ENCODE results near the gene CORIN.
"Not testable (repeated sequence)": the region's sequence is repeated elsewhere in the genome, so short reads cannot be mapped to it uniquely, and the experiment has no call there.

The CORIN gene

DNA sequence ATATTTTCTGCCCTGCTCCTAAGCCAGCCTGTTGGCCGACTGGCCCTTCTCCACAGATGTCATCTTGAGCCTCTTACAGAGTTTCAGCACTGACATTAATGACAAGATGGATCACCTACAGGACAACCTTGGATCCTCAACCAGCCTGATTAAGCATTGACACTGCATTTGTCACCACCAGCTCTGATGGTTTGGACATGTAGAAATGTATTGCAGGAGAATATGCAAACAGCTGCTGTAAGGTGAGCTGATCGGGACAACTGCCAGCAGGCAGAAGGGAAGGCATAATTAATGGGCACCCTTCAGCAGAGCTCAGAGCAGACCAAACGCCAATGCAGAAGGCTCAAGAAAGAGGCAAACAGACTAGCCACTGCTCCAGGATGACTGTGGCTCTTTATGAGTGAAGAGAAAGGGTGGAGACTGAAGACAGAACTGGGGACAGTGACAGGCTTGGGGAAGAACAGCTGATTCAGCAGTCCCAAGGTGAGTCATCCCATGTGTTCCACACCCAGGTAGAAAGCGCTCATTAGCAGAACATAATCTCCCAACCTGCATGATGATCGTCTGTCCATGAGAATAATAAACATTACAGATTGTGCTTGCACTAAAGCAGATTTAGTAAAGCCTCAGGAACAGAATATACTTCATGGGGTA, 6.7 kb downstream of the CORIN start:
- DNase-seq, result no peak

DNA sequence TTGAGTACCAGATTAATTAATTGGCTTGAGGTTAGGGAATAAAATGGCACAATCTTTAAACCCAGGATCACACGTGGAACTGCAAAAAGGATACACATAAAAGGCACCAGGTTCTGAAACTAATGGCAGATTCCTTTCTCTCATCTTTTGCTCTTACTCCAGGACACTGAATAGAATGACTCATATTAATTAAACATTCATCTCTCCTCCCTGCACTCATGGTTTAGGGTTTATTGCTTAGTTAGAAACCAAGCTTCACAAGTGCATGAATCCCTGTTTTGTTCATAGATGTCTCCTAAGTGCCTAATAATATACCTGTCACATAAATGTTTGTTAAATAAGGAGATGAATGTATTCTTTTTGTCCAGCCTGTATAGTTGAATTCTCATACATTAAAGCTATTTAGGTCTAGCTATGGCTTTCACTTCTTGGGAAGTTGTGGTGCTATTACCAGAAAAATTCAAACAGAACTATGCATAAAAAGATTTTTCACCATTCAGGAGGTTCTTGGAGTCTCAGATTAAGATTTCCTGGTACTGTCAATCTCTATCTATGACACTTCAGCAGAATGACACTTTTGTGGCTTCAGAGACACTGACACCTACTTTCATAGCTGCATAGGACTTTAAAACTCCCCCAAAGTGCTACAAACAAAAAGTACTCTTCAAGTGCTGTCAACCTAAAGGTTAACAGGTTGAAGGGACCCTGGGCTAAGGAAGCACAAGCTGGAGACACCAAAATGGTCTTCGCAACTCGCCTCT, 7.4 kb downstream of the CORIN start:
- DNase-seq, result no peak

DNA sequence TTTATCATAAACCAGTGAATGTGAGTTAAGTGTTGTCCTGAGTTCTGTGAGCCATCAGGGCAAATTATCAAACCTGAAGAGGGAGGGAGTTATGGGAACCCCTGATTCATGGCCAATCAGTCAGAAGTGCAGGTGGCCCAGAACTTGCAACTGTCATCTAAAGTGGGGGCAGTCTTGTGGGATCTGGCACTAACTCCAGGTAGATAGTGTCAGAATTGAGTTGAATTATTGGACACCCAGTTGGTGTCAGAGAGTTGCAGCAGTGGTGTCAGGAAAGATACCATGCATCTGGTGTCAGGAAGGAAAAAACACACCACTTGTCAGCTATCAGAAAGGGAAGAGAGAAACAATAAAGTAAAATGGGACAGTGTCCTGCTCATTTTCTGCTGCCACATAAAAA, 8.4 kb downstream of the CORIN start:
- DNase-seq, result no peak

DNA sequence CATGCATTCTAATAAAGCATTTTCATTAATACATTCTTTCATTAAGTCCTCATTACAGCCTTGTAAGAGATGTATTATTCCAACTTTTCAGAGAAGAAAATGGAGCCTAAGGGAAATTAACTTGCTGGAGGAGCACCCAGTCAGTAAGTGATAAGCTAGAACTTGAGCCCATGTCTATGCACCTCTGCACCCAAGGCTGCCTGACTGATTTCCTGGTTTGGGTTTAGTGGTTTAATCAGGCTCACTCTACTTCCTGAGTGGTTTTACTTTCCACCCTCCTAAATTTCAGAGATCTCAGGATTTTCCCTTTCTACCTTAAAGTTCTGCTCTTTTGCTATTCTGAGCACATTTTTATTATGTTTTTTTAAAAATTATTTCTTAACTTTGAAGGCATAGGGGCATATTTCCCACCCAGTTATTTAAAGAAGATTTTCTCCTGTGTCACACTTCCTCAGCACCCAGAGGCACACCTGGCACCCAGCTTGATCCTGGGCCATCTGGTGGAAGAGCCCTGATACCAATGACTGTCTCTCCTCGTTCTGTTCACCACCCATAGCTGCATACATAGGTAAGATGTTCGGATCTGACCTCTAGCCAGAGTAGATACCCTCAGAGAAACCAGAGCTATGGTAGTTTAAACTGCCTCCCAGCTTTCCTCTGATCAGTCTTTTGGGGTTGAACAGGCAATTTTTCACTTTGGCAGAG, 10.4 kb downstream of the CORIN start:
- DNase-seq, result no peak

DNA sequence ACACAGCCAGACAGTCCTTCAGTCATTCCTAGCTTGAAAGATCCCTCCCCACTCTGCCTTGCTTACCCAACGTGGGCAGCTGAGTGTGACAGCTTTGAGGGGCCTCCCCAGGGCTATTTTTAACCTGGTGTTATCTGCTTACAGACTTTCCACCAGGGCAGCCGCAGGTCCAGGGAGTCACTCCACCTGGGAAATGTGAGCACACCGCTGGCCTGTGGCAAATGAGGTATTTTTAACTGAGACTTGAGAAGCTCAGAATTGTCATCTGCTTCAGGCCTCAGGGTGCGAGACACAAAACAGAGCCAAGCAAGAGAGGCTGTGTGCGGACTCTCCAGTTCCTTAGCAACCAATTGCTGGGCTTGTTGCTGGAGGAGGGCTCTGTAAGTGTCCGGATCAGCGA, 13.0 kb downstream of the CORIN start:
- DNase-seq, result no peak

DNA sequence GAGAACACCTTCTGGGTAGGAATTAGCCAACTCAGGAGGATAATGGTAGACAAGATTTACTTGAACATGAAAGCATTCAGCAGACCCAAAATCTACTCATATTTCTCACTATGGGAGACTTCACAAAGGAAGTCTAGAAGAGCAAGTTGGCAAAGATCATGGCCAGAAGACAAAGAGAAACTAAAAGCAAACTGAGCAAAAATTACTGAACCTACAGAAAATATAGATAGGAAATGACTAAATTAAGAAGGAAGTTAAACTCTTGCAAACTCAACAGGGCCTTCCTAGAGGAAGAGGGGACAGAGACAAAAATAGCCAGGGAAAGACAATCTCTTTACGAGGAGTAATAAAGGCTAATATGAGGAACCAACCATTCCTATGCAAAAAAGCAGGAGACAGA, 18.7 kb downstream of the CORIN start:
- no peak for DNase-seq

DNA sequence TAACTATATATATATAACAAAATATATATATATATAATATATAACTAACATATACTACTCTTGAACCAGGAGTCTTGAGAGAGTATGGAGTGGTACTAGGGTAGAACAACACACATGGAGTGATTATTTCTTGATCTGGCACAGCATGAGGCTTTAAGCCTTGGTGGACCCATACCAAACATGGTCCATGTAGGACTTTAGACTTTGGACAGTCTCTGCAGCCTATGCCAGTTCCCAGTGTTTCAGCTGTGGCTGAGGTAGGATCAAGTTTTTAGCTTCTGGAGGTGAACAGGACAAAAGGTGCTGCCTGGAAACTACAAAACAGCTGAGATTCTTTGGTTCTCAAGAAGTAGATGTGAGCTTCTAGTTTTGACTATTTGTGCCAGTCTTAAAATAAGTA, 20.6 kb downstream of the CORIN start:
- DNase-seq, result no peak

DNA sequence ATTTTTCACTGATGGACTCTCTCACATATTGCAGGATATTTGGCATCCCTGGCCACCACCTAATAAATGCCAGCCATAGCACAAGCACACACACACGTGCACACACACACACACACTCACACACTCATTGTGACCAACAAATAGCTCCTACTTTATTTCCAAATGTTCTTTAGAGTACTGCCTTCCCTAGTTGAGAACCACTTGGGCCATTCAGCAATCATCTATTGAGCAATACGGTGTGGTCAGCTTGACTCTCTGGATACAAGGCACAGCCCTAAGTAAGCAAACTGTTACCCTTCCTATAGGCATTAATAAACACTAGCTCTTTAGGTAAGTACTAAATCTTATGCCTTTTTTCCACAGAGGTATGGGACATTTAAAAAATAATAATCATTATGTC, 21.1 kb downstream of the CORIN start:
- DNase-seq, result no peak

DNA sequence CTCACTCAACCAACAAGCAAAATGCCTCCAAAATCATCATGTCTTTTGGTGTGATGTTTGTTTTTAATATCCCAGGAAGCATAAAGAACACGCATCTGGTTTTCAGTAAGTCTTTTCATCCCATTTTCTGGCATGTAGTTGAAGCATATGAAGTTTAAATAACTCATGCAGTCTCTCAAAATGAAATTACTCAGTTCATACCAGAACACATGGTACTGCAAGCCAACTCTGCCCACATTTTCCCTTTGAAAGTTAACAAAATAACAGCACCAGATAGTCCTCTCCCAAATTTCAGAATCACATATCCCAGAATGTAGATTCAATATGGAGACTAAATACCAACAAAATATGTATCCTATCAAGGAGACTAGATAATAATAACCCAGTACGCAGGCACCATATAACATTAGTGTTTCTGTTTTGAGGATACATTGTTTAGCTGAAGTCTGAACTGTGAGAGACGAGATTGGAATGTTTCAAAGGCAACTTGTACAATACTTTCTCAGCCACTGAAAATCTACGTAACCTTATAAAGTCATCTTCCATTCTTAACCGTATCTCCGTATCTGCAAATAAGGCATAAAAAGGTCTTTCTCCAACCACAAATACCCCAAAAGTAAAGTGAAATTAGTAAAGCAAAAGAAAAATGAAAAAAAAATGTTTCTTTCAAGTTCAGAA, 23.1 kb downstream of the CORIN start:
- no peak for DNase-seq

DNA sequence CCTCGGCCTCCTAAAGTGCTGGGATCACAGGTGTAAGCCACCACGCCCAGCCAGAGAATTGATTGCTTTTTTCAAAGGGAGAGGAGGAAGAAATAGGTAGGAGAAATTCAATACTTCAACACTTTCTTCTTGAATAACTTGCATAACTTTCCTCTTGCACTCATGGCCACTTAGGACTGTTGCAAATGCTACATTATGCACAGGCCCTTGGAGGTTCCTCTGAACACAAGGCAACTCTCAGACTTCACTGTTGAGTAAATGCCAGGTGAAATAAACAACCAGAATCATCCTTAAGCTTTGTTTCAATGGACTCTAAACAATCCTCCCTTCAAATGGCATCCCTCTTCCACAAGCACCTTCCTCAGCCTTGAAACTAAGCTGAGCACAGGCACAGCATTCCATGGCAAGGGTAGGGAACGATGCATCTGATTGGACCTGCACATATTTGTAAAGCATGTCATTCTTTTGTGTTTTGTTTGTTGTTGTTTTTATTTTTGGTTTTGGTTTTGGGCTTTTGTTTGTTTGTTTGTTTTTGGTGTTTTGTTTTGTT, 28.1 kb downstream of the CORIN start:
- DNase-seq, result no peak

DNA sequence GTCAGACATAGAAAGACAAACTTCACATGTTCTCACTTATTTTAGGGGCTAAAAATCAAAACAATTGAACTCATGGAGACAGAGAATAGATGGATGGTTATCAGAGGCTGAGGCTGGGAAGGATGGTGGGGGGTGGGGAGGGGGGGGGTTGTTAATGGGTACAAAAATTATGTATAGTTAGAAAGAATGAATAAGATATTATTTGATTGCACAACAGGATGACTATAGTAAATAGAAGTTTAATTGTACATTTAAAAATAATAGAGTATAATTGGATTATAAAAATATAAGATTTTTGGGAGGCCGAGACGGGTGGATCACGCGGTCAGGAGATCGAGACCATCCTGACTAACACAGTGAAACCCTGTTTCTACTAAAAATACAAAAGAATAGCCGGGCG, 33.3 kb downstream of the CORIN start:
- no peak for DNase-seq

DNA sequence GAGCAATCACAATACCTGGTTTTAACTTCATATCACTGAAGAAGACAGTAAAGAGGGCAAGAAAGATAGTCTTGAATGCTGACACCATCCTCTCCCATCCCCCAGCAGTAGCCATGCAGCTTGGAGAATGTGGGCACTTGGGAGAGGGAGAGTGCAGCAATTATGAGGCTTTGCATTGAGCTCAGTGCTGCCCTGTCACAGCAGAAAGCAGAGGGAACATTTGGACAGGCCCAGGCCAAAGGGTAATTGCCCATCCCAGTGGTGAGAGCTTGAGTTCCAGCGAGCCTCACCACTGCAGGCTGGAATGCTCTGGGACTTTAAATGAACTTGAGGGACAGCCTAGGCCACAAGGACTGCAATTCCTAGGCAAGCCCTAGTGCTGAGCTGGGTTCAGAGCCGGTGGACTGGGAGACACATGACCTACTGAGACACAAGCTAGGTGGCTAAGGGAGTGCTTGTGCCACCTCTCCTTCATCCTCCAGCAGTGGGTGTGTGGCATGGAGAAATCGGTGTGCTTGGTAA, 36.3 kb downstream of the CORIN start:
- no peak for DNase-seq

DNA sequence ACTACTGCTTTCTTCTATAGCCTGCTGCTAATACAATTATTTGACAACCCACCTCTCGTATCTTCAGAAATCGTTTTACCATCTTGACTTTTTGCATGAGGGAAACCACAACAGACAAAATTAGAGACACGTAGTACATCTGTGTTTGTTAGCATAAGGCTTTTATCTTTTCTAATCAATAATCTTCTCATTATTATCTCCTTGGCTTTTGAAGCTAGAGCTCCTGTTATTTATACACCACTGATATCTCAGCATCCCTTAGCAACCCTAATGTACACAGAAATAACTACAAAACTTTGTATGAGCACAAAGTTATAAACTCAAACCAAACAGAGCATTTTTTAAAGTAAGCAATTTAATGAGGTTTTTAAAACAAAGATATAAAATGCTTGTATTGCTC, 39.7 kb downstream of the CORIN start:
- no peak for DNase-seq

DNA sequence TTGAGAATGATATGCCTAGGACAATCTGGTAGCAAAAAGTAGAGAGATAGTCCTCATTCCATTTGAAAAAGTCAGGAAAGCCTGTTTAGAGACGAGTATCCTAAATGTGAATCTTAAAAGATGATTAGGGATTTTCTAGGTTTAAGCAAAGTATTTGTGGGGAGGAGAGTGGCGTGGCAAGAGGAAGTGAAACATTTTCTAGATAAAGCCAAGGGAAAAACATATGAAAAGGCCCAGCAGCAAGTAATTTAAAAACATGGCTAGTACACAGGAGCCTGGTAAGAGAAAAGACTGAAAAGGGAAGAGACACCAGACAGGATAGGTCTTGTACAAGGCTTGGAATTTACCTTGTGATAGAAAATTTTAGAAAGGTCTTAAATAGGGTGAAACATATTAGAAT, 45.9 kb downstream of the CORIN start:
- DNase-seq, result no peak

DNA sequence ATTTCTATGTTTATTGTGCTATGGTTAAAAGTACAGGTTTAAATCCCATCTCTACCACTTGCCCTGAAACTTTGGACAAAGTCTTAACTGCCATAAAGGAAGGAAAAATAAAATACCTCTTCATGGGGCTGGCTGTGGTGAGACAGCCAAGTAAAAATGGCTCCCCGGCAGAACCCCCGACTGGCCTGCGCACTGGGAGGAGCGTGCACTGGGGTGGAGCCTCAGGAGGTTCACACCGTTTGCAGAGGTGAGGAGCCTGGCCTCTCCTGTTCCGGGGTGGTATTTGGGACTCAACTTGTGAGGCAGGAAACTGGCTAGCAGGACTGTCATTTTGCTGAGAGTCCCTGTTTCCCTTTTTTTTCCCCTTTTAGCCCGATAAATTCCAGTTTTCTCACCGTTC, 47.8 kb downstream of the CORIN start:
- no peak for DNase-seq

DNA sequence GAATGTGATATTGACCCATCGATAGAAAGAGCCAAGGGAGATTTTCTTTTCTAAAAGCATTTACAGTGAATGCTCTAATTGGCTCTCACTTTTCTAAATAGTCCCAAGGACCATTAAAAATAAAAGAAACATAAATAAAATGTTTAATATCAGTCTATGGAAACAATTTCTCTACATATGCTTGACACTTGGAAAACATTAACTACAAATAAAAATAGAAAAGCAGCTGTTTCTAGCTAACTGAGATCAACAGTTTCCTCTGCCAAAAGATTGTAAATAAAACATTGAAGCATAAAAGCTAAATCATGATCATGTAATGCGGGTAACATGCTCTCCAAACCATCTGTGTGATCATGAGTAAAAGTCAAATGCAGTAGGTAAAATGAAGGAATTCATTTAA, 49.7 kb downstream of the CORIN start:
- no peak for DNase-seq

DNA sequence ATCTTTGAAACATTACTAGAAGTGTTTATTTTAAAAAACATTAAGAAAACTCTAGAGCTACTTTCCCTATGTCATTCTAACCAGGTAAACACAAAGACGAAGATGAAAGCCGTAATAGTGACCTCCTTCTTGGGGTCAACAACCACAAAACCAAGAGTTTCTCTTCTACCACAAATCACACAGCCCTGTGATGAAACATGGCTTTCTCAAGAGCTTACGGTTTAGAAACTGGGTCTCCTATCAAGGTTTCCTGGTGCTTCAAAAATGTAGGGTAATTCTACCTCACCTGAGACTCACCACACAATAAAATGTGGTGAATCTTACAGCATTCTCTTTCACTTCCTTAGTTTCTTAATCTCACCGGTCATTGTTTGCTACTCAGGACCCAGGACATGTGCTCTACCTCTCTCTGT, 50.9 kb downstream of the CORIN start:
- no peak for DNase-seq

DNA sequence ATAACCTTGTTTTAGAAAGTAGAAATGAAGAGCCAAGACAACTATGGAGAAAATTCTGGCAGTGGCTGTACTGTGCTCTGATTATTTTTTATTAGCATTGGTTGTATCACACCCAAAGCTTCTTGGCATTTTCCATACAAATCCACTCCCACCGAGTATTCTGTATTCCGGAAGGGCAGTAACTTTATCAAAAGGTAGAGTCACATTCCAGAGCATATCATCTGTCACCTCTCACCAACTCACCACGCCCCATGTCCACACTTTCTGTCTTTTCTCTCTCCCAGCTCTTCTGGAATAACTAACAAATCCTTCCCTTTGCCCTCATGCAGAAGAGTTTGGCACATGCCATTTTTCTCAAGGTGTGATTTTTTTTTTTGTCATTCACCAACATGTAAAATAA, 52.7 kb downstream of the CORIN start:
- no peak for DNase-seq

DNA sequence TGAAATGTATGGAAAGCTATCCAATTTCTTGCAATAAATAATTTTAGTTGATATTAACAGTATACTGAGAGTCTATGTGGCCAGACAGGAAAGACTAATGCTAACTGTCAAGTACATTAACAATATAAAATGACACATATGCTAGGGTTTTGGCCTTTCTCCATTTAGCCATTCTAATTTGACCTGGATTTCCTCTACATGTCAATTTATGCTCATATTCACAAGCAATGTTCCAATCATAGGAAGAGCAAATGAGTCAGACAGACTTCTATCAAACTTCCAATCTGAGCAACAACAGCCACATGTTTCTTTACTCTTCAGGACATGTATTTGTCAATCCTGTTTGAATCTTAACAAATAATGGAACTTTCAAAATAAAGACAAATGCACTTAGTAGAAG, 53.6 kb downstream of the CORIN start:
- DNase-seq, result no peak

DNA sequence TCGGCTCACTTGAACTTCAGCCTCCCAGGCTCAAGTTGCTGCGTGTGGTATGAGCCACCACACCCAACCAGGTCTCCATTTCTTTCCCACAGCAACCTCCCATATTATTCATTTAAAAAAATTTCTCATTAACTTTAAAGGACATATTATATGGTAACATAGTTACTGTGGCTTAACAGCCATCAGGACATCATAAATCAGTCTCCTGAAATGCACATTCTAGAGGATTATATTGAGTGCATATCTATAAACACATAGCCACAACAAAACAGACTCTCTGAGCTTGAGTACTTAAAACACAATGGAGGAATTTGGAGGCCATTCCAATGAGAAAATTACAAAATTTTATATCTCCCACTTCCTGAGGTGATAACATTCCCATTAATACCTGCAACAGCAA, 61.5 kb downstream of the CORIN start:
- DNase-seq, result no peak

DNA sequence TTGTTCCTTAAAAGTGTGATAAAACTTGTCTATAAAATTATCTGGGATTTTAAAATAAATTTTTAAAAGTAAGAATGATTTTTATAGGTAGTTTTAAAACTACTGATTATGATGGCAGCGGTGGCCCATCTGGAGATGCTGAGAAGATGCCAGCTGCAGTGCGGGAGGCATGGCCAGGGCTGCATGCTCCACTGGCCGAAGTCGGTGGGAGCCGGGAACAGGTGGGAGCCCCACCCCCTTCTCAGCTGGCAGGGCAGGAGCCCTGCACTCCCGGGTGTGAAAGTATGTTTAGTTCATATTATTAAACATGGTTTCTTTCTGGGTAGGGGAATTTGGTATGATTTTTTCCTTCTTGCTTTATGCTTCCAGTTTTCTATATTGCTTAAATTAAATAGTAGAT, 63.8 kb downstream of the CORIN start:
- no peak for DNase-seq

DNA sequence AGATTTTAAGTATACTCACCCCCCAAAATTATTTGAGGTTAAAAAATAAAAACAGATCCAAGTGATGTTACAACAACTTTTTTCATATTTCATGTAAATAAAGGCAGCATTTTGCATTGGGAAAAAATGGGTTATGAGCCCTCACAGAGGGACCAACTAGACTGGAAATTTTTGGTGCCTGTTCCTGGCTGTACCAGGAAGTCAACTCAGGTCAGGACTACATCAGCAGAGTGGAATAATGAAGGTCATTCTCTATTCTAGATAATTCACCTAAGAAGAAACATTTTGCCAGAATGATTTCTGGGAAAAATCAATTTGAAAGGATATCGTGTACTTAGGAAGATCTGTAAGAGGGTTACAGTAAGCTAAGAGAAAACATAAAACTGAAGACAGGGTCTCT, 66.8 kb downstream of the CORIN start:
- DNase-seq, result no peak

DNA sequence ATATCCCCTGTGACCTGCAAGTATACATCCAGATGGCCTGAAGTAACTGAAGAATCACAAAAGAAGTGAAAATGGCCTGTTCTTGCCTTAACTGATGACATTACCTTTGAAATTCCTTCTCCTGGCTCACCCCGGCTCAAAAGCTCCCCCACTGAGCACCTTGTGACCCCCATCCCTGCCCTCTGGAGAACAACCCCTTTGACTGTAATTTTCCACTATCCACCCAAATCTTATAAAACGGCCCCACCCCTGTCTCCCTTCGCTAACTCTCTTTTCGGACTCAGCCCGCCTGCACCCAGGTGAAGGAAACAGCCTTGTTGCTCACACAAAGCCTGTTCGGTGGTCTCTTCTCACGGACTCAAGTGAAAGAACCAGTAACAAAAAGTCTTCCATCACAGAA, 69.9 kb downstream of the CORIN start:
- DNase-seq, result not testable (repeated sequence)

All from activated gamma-delta T cell treated with Interleukin-2 at 50 U/mL for 16 hours (primary cell).